ENCODE measurements around the gene GRHL1.
"Not testable (repeated sequence)": the region's sequence is repeated elsewhere in the genome, so short reads cannot be mapped to it uniquely, and the experiment has no call there.

GRHL1 gene

DNA sequence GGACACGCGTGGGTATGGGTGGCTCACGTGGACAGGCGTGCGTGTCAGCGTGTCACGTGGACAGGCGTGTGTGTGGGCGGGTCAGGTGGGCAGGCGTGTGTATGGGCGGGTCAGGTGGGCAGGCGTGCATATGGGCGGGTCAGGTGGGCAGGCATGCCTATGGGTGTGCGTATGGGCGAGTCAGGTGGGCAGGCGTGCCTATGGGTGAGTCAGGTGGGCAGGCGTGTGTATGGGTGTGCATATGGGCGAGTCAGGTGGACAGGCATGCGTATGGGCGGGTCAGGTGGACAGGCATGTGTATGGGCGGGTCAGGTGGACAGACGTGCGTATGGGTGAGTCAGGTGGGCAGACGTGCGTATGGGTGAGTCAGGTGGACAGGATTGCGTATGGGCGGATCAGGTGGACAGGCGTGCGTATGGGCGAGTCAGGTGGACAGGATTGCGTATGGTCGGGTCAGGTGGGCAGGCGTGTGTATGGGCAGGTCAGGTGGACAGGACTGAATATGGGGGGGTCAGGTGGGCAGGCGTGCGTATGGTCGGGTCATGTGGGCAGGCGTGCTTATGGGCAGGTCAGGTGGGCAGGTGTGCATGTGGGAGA, 61.0 kb downstream of the GRHL1 start:
- not testable (repeated sequence) for DNase-seq

GRCh38 chr2:10012963-10013461, 61.5 kb downstream of the GRHL1 start:
- no peak for DNase-seq

DNA sequence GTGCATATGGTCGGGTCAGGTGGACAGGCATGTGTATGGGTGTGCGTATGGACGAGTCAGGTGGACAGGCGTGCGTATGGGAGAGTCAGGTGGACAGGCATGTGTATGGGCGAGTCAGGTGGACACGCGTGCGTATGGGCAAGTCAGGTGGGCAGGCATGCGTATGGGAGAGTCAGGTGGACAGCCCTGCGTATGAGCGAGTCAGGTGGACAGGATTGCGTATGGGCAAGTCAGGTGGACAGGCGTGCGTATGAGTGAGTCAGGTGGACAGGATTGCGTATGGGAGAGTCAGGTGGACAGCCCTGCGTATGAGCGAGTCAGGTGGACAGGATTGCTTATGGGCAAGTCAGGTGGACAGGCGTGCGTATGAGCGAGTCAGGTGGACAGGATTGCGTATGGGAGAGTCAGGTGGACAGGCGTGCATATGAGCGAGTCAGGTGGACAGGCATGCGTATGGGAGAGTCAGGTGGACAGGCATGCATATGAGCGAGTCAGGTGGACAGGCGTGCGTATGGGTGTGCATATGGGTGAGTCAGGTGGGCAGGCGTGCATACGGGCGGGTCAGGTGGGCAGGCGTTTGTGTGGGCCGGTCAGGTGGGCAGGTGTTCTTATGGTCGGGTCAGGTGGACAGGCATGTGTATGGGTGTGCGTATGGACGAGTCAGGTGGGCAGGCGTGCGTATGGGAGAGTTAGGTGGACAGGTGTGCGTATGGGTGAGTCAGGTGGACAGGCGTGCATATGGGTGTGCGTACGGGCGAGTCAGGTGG, 62.3 kb downstream of the GRHL1 start:
- not testable (repeated sequence) for DNase-seq

DNA sequence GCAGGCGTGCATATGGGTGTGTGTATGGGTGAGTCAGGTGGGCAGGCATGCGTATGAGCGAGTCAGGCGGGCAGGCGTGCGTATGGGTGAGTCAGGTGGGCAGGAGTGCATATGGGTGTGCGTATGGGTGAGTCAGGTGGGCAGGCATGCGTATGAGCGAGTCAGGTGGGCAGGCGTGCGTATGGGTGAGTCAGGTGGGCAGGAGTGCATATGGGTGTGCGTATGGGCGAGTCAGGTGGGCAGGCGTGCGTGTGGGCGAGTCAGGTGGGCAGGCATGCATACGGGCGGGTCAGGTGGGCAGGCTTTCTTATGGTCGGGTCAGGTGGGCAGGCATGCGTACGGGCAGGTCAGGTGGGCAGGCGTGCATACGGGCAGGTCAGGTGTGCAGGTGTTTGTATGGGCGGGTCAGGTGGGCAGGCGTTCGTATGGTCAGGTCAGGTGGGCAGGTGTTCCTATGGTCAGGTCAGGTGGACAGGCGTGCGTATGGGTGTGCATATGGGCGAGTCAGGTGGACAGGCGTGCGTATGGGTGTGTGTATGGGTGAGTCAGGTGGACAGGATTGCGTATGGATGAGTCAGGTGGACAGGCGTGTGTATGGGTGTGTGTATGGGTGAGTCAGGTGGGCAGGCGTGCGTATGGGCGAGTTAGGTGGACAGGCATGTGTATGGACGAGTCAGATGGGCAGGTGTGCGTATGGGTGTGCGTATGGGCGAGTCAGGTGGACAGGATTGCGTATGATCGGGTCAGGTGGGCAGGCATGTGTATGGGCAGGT, 63.1 kb downstream of the GRHL1 start:
- no peak for DNase-seq

GRCh38 chr2:10015376-10015989, 64.0 kb downstream of the GRHL1 start:
- not testable (repeated sequence) for DNase-seq

- no peak for DNase-seq
Measured at GRCh38 chr2:10016001-10016801, 64.7 kb downstream of the GRHL1 start.

GRCh38 chr2:10016802-10017258, 65.3 kb downstream of the GRHL1 start:
- no peak for DNase-seq

- DNase-seq: no peak
Measured at GRCh38 chr2:10017313-10017941, 65.9 kb downstream of the GRHL1 start.

DNA sequence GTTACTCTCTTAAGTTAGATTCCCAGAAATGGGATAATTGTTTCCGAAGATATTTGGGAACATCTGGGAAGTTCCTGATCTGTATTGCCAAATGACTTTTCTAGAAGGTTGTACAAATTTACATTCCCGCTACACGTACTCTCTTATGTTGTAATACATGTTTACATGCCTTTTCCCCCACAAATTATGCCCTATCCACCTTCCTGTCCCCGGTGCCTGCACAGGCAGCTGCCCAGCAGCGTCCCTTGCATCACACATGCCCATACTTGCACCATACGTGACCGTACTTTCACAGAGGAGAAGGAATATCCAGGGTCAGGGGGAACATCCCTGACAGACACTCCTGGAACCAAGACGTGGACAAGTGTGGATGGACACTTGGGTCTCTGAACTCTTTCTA, 67.7 kb downstream of the GRHL1 start:
- DNase-seq: no peak

- no peak for DNase-seq
Measured at GRCh38 chr2:10019602-10020400, 68.3 kb downstream of the GRHL1 start.

GRCh38 chr2:10022041-10022421, 70.5 kb downstream of the GRHL1 start:
- no peak for DNase-seq

DNA sequence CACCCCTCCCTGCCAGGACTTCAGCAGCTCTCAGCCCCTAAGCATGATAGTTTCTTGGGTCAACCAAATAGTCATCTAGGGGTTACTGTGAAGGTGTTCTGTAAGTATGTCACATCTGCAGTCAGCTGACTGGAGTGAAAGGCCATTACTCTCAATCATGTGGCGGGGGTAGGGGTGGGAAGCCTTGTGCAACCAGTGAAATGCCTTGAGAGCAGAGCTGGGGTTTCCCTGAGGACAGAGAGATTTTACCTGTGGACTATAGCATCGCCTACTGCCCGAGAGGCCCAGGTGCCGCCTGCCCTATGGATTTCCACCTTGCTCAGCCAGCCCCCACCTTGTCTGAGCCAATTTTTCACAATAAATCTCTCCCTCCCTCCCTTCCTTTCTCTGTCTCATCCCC, 71.0 kb downstream of the GRHL1 start:
- DNase-seq: no peak

DNA sequence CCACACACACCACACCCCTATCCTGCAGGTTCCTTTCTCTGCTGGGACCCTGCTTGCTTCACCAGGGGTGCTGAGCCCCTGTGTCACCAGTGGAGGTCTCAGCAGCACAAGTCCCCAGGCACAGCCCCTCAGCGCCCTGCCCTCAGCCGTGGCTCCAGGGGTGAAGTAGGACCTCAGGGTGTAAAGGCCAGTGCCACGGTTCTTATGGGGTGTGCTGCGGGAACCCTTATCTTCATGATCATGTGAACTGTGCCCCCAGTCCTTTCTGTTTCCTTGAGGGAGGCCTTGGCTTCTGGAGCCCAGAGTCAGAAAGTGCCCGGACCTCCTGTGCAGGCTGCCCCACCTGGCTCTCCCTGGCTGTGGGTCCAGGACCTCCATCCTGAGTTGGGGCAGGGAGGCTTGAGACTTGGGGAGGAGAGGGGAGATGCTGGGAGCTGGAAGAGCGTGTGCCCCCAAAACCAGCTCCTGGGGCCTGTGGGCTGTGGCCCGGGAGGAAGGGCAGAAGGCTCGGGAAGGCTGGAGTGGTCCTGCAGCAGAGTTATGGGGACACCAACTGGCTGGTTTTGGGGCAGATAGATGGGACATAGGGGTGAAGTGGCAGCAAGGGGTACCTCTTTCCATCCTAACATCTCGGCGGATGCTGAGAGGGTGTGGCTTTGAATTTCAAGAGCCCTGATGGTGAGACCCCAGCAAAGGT, 71.6 kb downstream of the GRHL1 start:
- DNase-seq: no peak

GRCh38 chr2:10026940-10027569, 75.6 kb downstream of the GRHL1 start:
- DNase-seq: no peak

- DNase-seq: no peak
Measured at GRCh38 chr2:10027660-10028330, 76.3 kb downstream of the GRHL1 start.

DNA sequence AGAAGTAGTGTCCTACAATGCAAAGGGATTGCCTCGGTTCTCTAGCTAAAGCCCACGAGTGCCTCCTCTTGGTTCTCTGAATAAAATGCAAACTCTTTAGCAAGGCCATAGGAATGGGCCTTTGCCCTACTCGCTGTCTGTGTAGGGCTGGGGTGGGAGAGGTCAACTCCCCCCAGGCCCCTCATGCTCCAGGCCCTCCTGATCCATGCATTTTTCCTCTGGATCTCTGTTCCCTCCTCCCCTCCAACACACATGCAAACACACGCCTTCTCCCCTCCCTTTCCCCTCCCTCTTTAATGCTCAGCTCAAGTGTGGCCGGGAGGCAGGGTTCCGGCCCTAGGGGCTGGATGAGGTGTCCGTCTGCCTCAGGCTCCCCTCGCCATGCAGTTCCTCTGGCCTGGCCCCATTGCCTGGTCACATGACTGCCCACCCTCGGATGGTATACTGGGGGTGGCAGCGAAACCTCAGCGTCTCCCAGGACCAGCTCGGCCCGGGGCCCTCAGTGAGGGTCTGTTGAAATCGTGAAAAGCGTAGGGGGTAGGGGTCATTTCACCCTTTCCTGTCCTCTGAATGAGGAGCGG, 77.0 kb downstream of the GRHL1 start:
- no peak for DNase-seq

- DNase-seq: no peak
Measured at GRCh38 chr2:10028988-10029874, 77.7 kb downstream of the GRHL1 start.

GRCh38 chr2:10029875-10030223, 78.4 kb downstream of the GRHL1 start:
- no peak for DNase-seq
